ENCODE measurements around the gene ATAD2B.
"Not testable (repeated sequence)": the region's sequence is repeated elsewhere in the genome, so short reads cannot be mapped to it uniquely, and the experiment has no call there.

The ATAD2B gene

DNA sequence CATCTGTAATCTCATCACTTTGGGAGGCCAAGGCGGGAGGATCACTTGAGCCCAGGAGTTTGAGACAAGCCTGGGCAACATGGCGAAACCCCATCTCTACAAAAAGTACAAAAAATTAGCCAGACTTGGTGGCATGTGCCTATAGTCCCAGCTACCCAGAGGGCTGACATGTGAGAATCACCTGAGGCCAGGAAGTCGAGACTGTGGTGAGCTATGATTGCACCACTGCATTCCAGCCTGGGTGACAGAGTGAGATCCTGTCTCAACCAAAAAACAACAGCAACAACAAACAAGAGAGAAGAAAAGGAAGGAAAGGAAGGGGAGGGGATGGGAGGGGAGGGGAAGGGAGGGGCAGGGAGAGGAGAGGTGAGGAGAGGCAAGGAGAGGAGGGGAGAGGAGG is 203.9 kb downstream of the ATAD2B start:
- DNase-seq: not testable (repeated sequence)

DNA sequence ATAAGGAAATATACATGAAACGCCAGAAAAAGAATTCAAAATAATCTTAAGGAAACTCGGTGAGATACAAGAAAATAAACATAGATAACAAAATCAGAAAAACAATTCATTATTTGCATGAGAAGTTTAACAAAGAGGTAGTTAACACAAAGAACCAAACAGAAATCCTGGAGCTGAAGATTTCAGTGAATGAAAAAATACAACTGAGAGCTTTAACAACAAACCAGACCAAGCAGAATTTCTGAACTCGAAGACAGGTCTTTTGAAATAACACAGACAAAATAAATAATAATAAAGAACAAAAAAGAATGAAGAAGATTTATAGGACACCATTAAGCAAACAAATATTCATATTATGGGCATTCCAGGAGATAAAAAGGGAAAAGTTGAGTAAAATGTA is 204.7 kb downstream of the ATAD2B start:
- DNase-seq: no peak

DNA sequence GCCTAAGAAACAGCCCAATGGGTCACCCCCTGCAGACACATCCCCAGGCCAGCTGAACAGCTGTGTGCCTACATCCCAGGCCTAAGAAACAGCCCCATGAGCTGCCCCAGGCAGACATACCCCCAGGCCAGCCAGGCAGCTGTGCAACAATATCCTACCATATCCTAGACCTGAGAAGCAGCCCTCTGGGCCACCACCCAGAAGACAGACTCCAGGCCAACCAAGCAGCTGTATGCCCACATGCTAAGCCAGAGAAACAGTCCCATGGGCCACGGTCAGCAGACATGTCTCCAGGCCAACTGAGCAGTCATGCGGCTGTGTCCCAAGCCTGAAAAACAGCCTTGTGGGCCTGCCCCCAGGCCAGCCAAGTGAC is 205.5 kb downstream of the ATAD2B start:
- no peak for DNase-seq

DNA sequence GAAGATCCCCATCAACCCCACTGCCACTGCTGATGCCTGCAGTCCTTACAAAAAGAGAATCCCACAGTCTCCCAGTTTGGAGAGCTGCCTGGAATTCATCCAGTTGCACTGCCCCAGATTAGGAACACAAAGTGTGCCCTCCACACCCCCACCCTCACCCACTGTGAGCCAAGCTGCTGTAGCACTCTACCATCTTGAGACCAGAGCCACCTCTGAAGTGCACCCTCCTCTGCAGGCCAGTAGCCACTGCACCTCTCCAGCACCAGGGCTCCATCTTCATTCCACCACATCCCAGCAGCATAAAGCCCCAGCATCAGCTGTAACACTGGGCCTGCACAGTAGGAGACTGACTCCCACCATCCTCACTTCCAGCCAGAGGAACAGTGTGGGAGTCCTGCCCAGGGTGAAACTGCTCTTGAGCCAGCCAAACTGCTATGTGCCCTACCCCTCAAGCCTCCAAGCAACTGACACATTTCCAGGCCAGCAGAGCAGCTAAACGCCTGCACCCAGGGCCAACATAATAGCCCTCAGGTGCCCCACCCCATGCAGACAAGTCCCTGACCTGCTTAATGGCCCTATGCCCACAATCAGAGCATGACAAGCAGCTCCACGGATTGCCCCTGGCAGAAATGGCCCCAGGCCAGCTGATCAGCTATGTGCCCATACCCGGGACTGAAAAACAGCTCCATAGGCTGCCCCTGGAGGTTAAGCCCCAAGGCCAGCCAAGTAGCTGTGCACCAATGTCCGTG is 206.0 kb downstream of the ATAD2B start:
- DNase-seq: no peak

DNA sequence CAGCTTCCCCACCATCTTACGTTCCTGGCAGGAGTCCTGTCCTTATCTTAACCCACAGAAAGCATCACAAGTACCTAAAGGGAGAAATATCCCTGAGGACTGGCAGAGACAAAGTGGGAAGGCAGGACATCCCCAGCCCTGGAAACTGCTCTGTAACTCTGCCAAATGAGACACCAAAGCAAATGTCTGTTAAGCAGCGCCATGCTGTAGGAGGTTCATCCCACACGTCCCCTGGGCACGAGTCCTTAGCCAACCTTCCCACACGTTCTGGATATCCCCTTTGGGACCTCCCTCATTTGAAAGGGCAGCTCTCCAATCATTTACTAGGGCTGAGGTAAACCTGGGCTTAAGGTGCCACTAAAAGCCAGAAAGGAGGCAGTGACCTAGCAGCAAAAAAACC is 207.2 kb downstream of the ATAD2B start:
- DNase-seq: no peak

DNA sequence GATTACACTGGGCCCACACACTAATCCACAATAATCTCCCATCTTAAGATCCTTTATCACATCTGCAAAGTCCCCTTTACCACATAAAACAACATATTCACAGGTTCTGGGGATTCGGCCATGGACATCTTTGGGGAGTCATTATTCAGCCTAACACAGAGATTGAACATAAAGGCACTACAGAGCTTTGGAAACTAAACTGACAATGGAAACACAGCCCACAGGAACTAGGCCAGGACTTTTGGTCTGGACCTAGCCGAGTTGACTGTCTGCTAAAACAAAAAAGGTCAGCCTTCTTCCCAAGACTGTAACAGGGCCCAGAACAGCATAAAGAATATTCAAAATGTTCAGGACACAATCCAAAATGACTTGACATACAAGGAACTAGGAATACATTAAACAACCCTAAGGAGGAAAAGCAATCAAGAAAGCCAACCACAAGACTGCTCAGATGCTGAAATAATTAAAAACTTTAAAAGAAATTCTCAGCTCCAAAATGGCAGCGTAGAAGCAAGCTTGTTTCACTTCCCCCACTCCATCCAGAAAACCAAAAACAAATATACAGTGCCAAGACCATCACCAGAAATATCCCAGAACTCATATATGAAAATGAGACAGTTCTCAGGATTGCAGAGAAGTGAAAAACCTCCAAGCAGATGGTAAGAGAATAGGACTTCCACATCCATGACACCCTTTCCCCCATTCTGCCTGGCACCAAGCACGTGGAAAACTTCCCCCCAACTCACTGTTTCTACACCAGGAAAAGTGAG is 207.8 kb downstream of the ATAD2B start:
- no peak for DNase-seq

DNA sequence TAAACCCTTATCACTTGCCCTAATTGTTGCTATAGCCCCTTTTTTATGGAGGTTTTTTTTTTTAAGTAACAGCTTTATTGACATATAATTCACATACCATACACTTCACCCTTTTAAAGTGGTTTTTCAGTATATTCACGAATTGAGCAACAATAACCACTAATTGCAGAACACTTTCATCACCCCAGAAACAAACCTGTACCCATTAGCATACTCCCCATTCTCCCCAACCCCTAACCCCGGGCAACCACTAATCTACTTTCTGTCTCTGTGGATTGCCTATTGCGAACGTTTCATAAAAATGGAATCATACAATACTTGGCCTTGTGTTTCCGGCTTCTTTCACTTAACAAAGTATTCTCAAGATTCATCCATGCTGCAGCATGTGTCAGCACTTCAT is 213.6 kb downstream of the ATAD2B start:
- DNase-seq: no peak

DNA sequence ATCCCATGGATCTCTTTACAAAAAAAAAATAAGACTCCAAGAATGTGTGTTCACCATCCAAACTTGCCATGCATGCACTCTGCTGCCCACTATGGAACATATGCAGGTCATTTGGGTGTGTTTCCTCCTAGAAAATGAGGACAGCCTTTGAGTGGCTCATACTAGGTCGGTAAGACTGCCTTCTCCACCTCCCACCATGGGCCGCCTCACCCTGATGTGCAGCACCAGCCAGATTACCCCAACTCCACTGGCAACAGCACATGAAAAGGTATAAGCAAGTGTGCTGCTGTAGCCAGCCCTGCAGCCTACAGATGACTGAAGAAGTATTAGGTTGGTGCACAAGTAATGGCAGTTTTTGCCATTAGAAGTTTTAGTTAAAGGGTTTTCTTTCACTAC is 214.2 kb downstream of the ATAD2B start:
- no peak for DNase-seq

DNA sequence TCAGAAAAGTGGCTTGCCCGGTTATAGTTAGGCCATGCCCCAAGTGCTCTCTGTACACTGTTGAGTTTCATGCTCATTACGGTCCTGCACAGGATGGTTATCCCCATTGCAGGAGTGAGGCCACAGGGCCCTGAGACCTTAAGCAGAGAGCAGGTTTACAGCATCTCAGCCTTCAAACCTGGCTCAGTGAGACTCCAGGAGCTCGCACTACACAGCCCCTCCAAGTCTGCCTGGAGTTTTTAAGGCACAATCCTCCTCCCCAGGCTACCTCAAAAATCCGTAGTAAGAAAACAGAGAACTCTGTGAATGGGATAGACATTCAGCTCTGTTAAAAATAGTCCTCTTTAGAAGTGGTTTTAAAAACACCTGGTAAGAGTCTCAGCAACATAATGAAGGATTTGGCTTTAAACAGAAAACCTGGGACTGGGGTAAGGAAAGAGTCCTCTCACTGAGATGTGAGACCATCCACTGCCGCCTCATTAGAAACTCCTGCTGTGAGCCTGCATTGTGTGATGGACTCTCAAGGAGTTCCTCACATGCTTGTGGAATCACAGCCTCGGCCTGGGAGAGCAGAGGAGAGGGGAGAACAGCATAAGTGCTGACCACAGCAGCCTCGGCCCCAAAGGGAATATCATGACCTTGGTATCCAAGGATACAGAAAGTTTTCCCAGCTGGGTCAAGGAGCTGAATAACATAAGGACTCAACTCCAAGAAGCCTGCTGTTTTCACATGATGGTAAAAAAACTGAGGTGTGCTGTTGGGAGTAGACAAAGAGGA is 214.8 kb downstream of the ATAD2B start:
- no peak for DNase-seq

DNA sequence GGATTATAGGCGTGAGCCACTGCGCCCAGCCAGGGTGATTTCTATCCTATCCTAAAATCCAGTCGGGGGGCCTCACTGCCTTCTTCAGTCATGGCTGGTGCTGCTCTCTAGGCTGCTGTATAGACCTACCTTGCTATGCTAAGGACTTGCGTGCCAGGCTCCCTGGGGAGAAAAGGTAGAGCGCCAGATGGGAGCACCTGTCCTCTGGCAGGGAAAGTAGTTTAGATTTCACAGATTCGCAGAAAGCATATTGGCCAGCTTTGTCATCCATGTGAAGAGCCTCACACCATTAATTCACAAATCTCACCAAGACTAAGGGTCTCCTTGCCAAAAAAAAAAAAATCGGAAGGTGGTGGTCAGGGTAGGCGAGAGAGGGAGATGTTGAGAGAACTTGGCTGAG is 217.6 kb downstream of the ATAD2B start:
- DNase-seq: no peak

DNA sequence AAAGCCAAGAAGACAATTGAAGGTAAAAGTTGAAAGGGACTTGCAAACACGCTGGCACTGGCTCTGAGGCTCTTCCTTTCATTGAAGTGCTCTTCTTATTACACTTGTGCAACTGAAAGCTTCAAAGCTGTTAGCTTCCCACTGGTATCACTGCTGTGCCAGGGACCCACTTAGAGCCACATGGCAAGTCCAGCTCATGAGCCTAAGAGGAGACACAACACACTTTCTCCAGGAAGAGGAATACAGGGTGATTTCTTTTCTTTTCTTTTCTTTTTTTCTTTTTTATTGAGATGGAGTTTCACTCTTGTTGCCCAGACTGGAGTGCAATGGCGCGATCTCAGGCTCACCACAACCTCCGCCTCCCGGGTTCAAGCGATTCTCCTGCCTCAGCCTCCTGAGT is 218.2 kb downstream of the ATAD2B start:
- no peak for DNase-seq

DNA sequence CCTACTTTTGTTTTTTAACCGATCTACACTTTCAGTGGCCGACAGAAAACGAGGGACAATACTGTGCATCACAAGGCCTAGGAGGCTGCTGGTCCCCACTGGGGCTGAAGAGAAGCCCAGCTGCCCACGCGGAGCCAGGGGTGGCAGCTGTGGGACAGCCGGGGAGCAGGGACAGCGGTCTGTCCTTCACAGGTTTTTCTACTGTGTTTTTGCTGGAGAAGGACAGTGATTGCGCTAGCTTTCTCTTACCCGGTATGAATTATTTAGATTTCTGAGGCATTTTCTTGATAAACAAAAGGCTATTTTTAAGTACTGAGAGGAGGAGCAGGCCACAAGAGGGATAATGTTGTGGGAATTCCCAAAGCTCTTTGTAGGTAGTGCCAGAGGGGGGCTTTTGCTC is 219.8 kb downstream of the ATAD2B start:
- DNase-seq: no peak

DNA sequence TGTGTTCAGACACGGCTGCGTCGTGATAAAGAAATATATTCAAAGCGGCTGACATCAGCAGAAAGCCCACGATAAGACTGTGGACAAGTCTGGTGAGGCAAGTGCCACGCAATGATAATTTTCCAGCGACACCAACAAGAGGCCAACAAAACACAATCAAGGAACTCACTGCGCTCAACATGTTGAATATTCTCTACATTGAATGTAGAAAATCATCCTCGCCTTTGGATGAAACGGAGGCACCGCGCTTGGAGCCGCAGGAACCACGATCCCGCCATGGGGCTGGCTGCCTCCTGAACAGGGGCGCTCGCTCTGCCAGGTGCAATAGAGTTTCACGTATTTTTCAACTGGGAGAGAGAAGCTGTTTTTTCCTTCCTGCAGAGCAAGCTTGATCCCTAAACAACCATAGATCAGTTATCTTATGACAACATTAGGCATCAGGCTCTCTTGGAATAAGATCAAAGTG is 220.3 kb downstream of the ATAD2B start:
- no peak for DNase-seq

DNA sequence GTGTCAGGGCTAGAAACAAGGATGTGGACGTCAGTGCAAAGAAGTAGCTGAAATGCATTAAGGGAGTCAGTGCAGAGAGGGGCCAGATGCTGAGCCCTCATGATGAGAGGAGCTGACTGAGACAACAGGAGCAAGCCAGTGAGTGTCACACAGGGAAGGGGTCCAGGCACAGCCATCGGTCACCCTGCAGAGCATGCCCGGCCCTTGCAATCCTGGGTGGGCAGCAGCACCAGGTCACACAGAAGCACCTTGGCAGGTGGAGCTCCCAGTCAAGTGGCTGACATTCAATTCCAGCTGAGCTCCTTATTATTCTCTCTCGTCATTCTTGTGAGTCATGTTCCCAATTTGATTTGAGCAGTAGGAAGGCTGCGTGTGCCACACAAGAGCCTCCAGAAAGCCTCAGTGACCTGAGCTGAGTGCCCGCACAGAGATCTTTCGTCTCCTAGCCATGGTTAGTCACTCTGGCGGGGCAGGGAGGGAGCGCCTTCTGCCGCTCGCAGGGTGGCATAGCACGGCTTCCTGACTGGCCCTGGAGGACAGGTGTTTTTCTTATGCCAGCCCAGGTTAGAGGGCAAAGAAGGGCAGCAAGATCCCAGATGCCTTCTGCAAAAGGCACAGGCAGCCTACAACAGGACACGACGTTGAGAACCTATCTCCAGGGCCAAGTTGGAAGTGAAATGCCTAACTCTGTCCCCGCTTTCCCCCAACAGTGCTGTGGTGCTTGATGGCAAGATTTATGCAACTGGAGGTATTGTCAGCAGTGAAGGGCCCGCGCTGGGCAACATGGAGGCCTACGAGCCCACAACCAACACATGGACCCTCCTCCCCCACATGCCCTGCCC is 220.9 kb downstream of the ATAD2B start:
- DNase-seq: no peak

DNA sequence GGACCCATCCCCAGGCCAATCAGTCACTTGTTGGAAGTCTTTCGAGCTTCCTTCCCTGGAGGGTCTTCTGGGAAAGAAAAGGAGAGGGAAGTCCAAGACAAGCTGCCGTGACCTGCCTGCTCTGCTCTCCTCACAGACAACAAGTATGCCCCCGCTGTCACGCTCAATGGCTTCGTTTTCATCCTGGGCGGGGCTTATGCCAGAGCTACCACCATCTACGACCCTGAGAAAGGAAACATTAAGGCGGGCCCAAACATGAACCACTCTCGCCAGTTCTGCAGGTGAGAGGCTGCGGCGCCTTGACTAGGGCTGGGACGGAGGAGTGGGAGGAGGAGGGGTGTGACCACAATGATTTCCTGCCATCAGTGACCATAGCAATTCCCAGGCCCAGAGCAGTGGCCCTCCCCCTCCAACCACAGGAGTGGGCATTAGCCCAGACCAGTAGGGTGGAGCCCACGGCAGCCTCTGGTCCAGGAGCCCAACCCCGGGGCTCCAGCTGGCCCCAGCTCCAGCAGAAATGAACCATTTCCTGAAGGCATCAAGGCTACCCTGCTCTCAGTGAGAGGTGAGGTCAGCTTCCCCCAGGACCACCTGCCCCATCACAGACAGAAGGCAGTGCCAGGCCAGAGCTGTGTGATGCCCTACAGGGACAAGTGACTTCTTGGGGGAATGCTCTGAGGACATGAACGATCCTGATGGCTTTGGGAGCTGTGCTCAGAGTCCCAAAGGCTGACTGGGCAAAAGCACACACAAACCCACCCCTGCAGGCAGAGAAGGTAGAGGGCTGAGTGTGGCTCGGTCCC is 223.1 kb downstream of the ATAD2B start:
- DNase-seq: no peak

DNA sequence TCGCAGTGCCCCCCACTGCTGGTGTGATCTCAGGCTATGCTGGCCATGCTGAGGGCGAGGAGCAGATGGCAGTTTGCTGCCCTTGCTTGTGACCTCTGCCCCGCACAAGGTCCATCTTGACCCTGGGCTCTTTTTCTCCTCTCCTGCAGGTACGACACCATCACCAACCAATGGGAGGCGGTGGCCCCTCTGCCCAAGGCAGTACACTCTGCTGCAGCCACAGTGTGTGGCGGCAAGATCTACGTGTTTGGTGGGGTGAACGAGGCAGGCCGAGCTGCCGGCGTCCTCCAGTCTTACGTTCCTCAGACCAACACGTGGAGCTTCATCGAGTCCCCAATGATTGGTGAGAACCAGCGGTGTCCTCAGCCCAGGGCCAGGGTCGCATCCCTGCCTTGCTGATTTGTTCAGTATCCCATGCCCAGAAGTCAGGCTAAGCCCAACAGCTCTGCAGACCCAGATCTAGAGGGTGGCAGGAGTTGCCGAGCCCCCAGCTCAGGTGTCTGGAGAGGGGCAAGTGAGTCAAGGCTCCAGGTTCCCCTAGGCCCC is 223.8 kb downstream of the ATAD2B start:
- DNase-seq: no peak

DNA sequence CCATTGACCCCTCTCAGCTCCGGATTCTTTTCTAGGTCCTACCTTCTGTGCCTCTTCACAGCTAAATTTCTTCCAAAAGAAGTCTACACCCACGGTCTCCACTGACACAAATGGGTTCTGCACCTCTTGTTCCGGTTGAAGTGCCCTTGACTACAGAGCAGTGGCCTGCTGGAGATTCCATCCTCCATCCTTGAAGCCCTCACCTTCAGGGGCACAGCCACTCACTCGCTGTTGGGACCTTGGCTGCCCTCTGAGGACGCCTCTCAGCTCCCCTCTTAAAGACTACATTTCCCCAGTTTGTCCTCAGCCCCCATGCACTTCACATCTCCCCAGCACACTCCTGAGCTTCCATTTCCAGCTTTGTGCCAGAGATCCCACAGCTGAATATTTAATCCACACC is 226.3 kb downstream of the ATAD2B start:
- no peak for DNase-seq

DNA sequence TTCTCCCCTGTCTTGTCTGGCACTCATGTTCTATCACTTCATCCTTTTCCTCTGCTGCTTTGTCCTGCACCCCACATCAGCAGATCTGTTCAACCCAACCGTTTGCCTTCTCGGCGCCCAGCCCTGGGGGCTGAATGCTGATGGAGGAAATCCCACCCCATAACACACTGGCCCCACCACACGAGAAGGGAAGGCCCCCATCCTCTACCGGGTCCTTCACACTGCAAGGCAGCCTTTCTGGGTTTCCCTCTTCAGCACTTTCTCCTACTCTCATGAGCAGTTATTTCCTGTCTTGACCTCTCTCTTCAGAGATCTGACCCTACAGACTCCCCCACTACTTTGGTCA is 227.4 kb downstream of the ATAD2B start:
- DNase-seq: no peak

DNA sequence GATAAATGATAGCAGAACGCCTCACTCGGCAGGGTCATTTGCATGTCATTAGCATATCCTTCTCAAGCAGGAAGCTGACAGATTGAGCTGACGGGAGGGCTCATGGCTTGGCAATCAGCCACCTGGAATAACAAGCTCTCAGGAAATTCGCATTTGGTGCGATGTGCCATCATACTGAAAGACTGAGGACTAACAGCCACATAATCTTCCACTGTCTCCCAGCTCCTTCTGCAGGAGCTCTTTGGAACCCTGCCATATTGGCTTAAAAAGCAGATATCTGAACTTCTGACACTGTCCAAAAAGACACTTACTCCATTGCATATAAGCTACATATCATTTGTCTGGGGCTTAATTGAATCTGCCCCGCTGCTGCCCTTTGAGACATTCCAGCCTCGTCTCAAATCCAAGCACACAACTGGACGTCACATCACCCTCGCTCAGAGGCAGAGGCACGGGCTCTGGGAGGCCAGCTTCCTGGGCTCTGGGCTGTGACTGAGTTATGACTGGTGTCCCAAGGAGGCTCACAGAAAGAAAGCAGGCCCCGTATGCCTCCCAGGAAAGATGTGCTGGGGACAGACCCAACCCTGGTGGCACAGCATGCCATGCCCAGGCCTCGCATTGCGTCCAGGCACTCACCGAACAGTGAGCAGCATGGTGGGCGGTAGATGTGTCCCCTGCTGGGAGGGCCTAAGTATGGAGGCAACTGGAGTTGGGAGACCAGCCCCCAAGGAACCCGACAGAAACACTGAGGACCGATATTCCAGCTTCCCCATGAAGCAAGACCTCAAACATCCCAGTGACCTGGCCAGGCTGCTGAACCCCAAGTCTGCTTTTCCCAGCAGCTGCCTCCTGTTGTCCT is 228.0 kb downstream of the ATAD2B start:
- DNase-seq: no peak
